GM12873 (cell line): ENCODE data around the gene OR6C65.

ENCODE experiments used
- TF ChIP-seq, protein P1 (sequence below): IDR thresholded peaks from 2 replicates; pipeline ENCODE4 v1.5.1; 2012; ENCODE audit warnings: low read depth, mild to moderate bottlenecking, moderate library complexity, low read length, control low read depth; ENCODE audit not compliant: insufficient read depth; ENCODE audit errors: missing control alignments

The OR6C65 gene

GRCh38 chr12:55446326-55446725, 46.0 kb downstream of the OR6C65 start:
- TF ChIP-seq, protein P1, sequence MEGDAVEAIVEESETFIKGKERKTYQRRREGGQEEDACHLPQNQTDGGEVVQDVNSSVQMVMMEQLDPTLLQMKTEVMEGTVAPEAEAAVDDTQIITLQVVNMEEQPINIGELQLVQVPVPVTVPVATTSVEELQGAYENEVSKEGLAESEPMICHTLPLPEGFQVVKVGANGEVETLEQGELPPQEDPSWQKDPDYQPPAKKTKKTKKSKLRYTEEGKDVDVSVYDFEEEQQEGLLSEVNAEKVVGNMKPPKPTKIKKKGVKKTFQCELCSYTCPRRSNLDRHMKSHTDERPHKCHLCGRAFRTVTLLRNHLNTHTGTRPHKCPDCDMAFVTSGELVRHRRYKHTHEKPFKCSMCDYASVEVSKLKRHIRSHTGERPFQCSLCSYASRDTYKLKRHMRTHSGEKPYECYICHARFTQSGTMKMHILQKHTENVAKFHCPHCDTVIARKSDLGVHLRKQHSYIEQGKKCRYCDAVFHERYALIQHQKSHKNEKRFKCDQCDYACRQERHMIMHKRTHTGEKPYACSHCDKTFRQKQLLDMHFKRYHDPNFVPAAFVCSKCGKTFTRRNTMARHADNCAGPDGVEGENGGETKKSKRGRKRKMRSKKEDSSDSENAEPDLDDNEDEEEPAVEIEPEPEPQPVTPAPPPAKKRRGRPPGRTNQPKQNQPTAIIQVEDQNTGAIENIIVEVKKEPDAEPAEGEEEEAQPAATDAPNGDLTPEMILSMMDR, result no peak

DNA sequence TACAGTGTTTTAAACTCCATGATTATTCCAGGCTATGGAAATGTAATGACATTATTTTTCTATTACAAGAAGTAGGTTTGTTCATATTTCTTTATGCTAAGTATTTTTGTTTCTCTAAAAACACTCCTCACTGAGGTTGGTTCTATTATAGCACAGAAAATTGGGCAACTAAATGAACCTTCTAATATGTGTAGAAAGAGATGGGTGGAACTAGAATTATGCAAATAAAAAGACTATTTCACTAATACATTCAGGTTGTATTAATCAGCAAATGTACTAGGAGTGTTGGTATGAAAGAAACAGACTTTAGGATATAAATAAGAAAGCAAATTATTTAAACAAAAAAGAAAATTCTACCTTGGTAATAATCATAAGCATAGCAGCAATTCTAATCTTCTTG, 48.5 kb downstream of the OR6C65 start:
- TF ChIP-seq, protein P1, result no peak
